Measurements from ENCODE around the gene ARID5B. TPM values are rescaled to one million over a fixed set of nuclear protein-coding genes. Genes with fewer than 3 reads are reported as not detected.

ARID5B gene
- total and polyA plus RNA-seq, 2 donors, result 11.3 to 18.6 TPM

- Histone ChIP-seq H3K27me3 (ENCODE audit: control insufficient read depth in 2 of 2, insufficient read depth in 1 of 2, low read length in 1 of 2) (no peaks in the 10 kb centered on the region), H3K4me1 (ENCODE audit: control insufficient read depth in 2 of 2, insufficient read depth in 2 of 2, low read length in 2 of 2) (peaks cover 4 to 18% of the 10 kb centered on the region in 2 donors), H3K4me3 (ENCODE audit: low read length in 2 of 2) (no peak overlapping the region), H3K36me3 (ENCODE audit: control insufficient read depth in 2 of 2, insufficient read depth in 2 of 2, low read length in 1 of 2) (peaks cover 39 to 69% of the 10 kb centered on the region in 2 donors), H3K27ac (ENCODE audit: low read depth in 1 of 2, low read length in 1 of 2) (peak overlapping the region in 1 of 2 donors; percentile 49), H3K9me3 (ENCODE audit: control insufficient read depth in 2 of 2, insufficient read depth in 1 of 2, low read length in 1 of 2) (no peaks in the 10 kb centered on the region)
- 89% methylated on average over 11 of the region's 11 CpGs for whole genome bisulfite sequencing
- DNase-seq (ENCODE audit: low read depth in 6 of 9, low spot score in 9 of 9), result no peak
Observed at GRCh38 chr10:62075414-62075813, 173.9 kb downstream of the ARID5B start.

DNA sequence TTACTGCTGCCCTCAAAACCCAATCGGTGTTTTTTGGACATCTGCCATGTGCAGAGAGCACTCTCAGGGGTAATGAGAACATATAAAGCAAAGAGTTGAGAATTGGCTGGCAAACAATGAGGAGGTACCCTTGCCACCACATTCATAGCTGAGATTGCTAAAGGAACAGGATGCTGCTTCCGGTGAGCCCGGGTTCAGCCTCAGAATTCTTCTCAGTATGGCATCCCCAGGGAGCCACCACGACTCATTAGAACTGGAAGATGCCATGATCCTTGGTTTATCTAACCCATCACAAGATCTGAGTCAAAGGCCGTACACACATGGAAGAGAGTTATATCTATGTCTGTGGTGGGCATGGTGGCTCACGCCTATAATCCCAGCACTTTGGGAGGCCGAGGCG is 174.4 kb downstream of the ARID5B start:
- WGBS, result 91% methylated on average over 8 of the region's 8 CpGs
- peaks cover 4 to 18% of the 10 kb centered on the region in 2 donors for H3K4me1 ChIP-seq (ENCODE audit: control insufficient read depth in 2 of 2, insufficient read depth in 2 of 2, low read length in 2 of 2)
- no peaks in the 10 kb centered on the region for H3K27me3 ChIP-seq (ENCODE audit: control insufficient read depth in 2 of 2, insufficient read depth in 1 of 2, low read length in 1 of 2)
- peak overlapping the region in 1 of 2 donors; percentile 26 for H3K27ac ChIP-seq (ENCODE audit: low read depth in 1 of 2, low read length in 1 of 2)
- H3K36me3 ChIP-seq (ENCODE audit: control insufficient read depth in 2 of 2, insufficient read depth in 2 of 2, low read length in 1 of 2), result peaks cover 39 to 64% of the 10 kb centered on the region in 2 donors
- H3K9me3 ChIP-seq (ENCODE audit: control insufficient read depth in 2 of 2, insufficient read depth in 1 of 2, low read length in 1 of 2), result no peaks in the 10 kb centered on the region
- no peak for DNase-seq (ENCODE audit: low read depth in 6 of 9, low spot score in 9 of 9)
- no peak overlapping the region for H3K4me3 ChIP-seq (ENCODE audit: low read length in 2 of 2)

DNA sequence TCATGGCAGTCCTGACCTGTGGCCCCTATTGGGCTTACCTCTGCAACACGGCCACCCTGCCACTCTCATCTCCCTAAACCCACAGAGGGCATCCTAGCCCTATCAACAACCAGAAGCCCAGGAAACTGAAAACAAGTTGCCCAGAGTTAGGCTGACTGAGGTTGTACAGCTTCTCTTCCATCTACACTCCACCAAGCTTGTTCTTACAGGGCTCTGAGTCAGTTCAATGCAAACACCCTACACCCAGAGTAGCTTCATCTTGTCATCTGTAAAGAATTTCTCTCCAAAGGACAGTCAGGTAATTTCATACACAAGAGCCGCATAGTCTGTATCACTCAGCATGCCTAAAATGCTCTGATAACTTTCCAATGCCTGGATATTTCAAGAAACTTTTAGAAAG is 175.4 kb downstream of the ARID5B start:
- H3K27ac ChIP-seq (ENCODE audit: low read depth in 1 of 2, low read length in 1 of 2), result peak overlapping the region; percentile 68 to 83
- H3K9me3 ChIP-seq (ENCODE audit: control insufficient read depth in 2 of 2, insufficient read depth in 1 of 2, low read length in 1 of 2), result no peaks in the 10 kb centered on the region
- H3K36me3 ChIP-seq (ENCODE audit: control insufficient read depth in 2 of 2, insufficient read depth in 2 of 2, low read length in 1 of 2), result peaks cover 37 to 56% of the 10 kb centered on the region in 2 donors
- H3K4me3 ChIP-seq (ENCODE audit: low read length in 2 of 2), result no peak overlapping the region
- H3K27me3 ChIP-seq (ENCODE audit: control insufficient read depth in 2 of 2, insufficient read depth in 1 of 2, low read length in 1 of 2), result no peaks in the 10 kb centered on the region
- WGBS, result 81% methylated on average over 2 of the region's 2 CpGs
- peak in 2 of 9 donors; percentile 24 to 45 for DNase-seq (ENCODE audit: low read depth in 6 of 9, low spot score in 9 of 9)
- H3K4me1 ChIP-seq (ENCODE audit: control insufficient read depth in 2 of 2, insufficient read depth in 2 of 2, low read length in 2 of 2), result peaks cover 4 to 18% of the 10 kb centered on the region in 2 donors

- Histone ChIP-seq H3K36me3 (ENCODE audit: control insufficient read depth in 2 of 2, insufficient read depth in 2 of 2, low read length in 1 of 2) (peaks cover 31 to 51% of the 10 kb centered on the region in 2 donors), H3K4me1 (ENCODE audit: control insufficient read depth in 2 of 2, insufficient read depth in 2 of 2, low read length in 2 of 2) (peaks cover 6 to 20% of the 10 kb centered on the region in 2 donors), H3K27ac (ENCODE audit: low read depth in 1 of 2, low read length in 1 of 2) (no peak overlapping the region), H3K4me3 (ENCODE audit: low read length in 2 of 2) (no peak overlapping the region), H3K27me3 (ENCODE audit: control insufficient read depth in 2 of 2, insufficient read depth in 1 of 2, low read length in 1 of 2) (no peaks in the 10 kb centered on the region), H3K9me3 (ENCODE audit: control insufficient read depth in 2 of 2, insufficient read depth in 1 of 2, low read length in 1 of 2) (no peaks in the 10 kb centered on the region)
- DNase-seq (ENCODE audit: low read depth in 6 of 9, low spot score in 9 of 9), result no peak
- WGBS, result 82% methylated on average over 2 of the region's 2 CpGs
Observed at GRCh38 chr10:62077330-62078015, 176.0 kb downstream of the ARID5B start.

- no peaks in the 10 kb centered on the region for H3K9me3 ChIP-seq (ENCODE audit: control insufficient read depth in 2 of 2, insufficient read depth in 1 of 2, low read length in 1 of 2)
- H3K4me3 ChIP-seq (ENCODE audit: low read length in 2 of 2), result no peak overlapping the region
- no peaks in the 10 kb centered on the region for H3K27me3 ChIP-seq (ENCODE audit: control insufficient read depth in 2 of 2, insufficient read depth in 1 of 2, low read length in 1 of 2)
- DNase-seq (ENCODE audit: low read depth in 6 of 9, low spot score in 9 of 9), result no peak
- H3K36me3 ChIP-seq (ENCODE audit: control insufficient read depth in 2 of 2, insufficient read depth in 2 of 2, low read length in 1 of 2), result peaks cover 20 to 31% of the 10 kb centered on the region in 2 donors
- no peak overlapping the region for H3K27ac ChIP-seq (ENCODE audit: low read depth in 1 of 2, low read length in 1 of 2)
- 96% methylated on average over 8 of the region's 8 CpGs for WGBS
- H3K4me1 ChIP-seq (ENCODE audit: control insufficient read depth in 2 of 2, insufficient read depth in 2 of 2, low read length in 2 of 2), result peaks cover 14 to 33% of the 10 kb centered on the region in 2 donors
Observed at GRCh38 chr10:62079885-62080559, 178.5 kb downstream of the ARID5B start.

DNA sequence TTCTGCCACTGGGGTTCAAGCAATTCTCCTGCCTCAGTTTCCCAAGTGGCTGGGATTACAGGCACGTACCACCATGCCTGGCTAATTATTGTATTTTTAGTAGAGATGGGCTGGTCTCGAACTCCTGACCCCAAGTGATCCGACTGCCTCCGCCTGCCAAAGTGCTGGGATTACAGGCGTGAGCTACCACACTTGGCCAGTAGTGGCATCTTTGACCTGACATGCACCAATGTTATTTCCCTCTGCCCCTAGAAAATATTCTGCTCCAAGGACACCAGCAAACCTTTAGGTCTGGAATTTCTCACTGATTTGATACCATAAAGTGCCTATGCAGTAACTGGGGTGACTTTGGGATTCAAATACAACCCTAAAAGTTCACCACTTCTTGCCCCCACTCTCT is 179.4 kb downstream of the ARID5B start:
- Histone ChIP-seq H3K36me3 (ENCODE audit: control insufficient read depth in 2 of 2, insufficient read depth in 2 of 2, low read length in 1 of 2) (peaks cover 16 to 30% of the 10 kb centered on the region in 2 donors), H3K27ac (ENCODE audit: low read depth in 1 of 2, low read length in 1 of 2) (peak overlapping the region; percentile 12 to 27), H3K4me1 (ENCODE audit: control insufficient read depth in 2 of 2, insufficient read depth in 2 of 2, low read length in 2 of 2) (peaks cover 14 to 31% of the 10 kb centered on the region in 2 donors), H3K9me3 (ENCODE audit: control insufficient read depth in 2 of 2, insufficient read depth in 1 of 2, low read length in 1 of 2) (no peaks in the 10 kb centered on the region), H3K27me3 (ENCODE audit: control insufficient read depth in 2 of 2, insufficient read depth in 1 of 2, low read length in 1 of 2) (no peaks in the 10 kb centered on the region), H3K4me3 (ENCODE audit: low read length in 2 of 2) (no peak overlapping the region)
- no peak for DNase-seq (ENCODE audit: low read depth in 6 of 9, low spot score in 9 of 9)
- 97% methylated on average over 5 of the region's 5 CpGs for WGBS

DNA sequence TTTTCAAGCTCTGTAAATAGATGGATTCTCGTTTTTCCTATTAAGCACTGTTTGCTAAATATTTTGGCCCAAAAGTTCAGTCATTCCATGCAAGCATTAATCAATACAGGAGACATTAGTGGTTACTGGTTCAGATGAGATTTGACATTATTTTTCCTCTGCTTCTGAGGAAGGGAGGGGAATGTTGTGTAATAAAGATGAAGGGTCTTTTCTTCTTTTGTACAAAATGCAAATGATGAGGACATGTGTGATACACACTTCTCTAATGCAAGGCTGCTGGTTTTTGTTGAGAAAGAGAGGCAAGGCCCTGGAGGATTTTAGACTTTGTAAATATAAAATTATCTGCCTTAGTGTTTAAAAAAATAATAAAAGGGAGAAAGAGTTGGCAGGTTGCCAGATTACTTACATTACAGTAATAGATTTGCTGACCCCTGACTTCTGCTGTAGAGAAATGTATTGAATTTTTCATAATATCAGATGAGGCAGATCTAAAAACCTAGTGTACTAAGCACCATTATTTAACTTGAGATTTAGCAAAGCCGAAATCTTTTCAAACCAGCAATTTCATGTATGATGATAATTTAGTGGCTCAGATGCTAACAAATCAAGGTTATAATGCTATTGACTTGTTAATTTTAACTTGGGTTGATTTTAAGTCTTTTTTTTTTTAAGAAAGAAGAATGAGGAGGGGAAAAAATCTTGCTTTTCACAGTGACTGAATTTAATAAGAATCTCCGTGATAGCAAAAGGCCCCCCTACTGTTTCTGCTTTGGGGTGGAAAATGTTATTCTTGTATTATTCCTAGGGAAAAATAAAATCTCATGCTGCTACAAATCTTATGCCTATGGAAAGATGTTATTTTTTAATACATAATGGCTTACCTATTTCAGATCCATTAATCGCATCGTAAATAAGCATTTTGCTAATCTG is 180.1 kb downstream of the ARID5B start:
- Histone ChIP-seq H3K27ac (ENCODE audit: low read depth in 1 of 2, low read length in 1 of 2) (peak overlapping the region; percentile 5 to 87), H3K9me3 (ENCODE audit: control insufficient read depth in 2 of 2, insufficient read depth in 1 of 2, low read length in 1 of 2) (no peaks in the 10 kb centered on the region), H3K4me1 (ENCODE audit: control insufficient read depth in 2 of 2, insufficient read depth in 2 of 2, low read length in 2 of 2) (peaks cover 14 to 25% of the 10 kb centered on the region in 2 donors), H3K27me3 (ENCODE audit: control insufficient read depth in 2 of 2, insufficient read depth in 1 of 2, low read length in 1 of 2) (no peaks in the 10 kb centered on the region), H3K4me3 (ENCODE audit: low read length in 2 of 2) (no peak overlapping the region), H3K36me3 (ENCODE audit: control insufficient read depth in 2 of 2, insufficient read depth in 2 of 2, low read length in 1 of 2) (peaks cover 19 to 31% of the 10 kb centered on the region in 2 donors)
- WGBS, result 86% methylated on average over 5 of the region's 5 CpGs
- DNase-seq (ENCODE audit: low read depth in 6 of 9, low spot score in 9 of 9), result no peak

DNA sequence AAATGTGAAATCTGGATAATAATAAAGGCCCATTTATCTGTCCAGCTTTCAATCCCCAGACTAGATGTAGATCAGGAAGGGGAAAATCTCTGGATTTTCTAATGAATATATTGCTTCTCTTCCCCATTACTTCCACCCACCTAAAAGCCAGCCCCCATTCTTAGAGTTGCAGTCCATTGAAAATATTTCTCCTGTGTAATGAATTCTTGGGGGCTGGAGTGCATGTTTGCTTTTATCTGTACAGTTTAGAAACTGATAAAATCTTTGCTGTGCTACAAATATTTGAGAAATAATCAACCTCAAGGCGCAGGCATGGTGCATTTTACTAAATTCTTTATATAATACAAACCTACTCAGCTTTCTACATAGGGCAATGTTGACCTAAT is 180.8 kb downstream of the ARID5B start:
- Histone ChIP-seq H3K4me1 (ENCODE audit: control insufficient read depth in 2 of 2, insufficient read depth in 2 of 2, low read length in 2 of 2) (peaks cover 11 to 21% of the 10 kb centered on the region in 2 donors), H3K27me3 (ENCODE audit: control insufficient read depth in 2 of 2, insufficient read depth in 1 of 2, low read length in 1 of 2) (no peaks in the 10 kb centered on the region), H3K27ac (ENCODE audit: low read depth in 1 of 2, low read length in 1 of 2) (peak overlapping the region in 1 of 2 donors; percentile 87), H3K4me3 (ENCODE audit: low read length in 2 of 2) (no peak overlapping the region), H3K36me3 (ENCODE audit: control insufficient read depth in 2 of 2, insufficient read depth in 2 of 2, low read length in 1 of 2) (peaks cover 21 to 29% of the 10 kb centered on the region in 2 donors), H3K9me3 (ENCODE audit: control insufficient read depth in 2 of 2, insufficient read depth in 1 of 2, low read length in 1 of 2) (no peaks in the 10 kb centered on the region)
- WGBS, result 57% methylated on average over 1 of the region's 1 CpG
- no peak for DNase-seq (ENCODE audit: low read depth in 6 of 9, low spot score in 9 of 9)

Data from thymus (tissue), 11 donors.